ENCODE measurements around the gene MPL. TPM values are rescaled to one million over a fixed set of nuclear protein-coding genes. Genes with fewer than 3 reads are reported as not detected.

Gene MPL
- total and polyA plus RNA-seq, 2 of the 13 experiments (the other 11 are each of a cell fraction or from before 2014, with no cell fraction given): not detected

- TF ChIP-seq ZNF710 (CRISPR knock-in tag; IDR thresholded peaks at IDR 0.05; ENCODE audit: borderline replicate concordance): peak; percentile 39; the same call in 1 of the 2 replicates
- TF ChIP-seq ISL2 (CRISPR knock-in tag; IDR thresholded peaks at IDR 0.05): peak; percentile 77
- TF ChIP-seq ONECUT2 (CRISPR knock-in tag; IDR thresholded peaks at IDR 0.05): peak; percentile 95
- TF ChIP-seq ZNF766 (CRISPR knock-in tag; IDR thresholded peaks at IDR 0.05; ENCODE audit: borderline replicate concordance): no peak
- TF ChIP-seq ZNF18 (CRISPR knock-in tag; IDR thresholded peaks at IDR 0.05; ENCODE audit: insufficient replicate concordance): no peak
- TF ChIP-seq HES4 (CRISPR knock-in tag; IDR thresholded peaks at IDR 0.05; ENCODE audit: borderline replicate concordance): no peak
- TF ChIP-seq NPAS2 (CRISPR knock-in tag; IDR thresholded peaks at IDR 0.05; ENCODE audit: borderline replicate concordance): no peak
- no peak for TF ChIP-seq SMYD3 (CRISPR knock-in tag; IDR thresholded peaks at IDR 0.05)
- peak in 1 of 2 experiments; percentile 74; a peak in 1 of 4 replicates for TF ChIP-seq EP300 (IDR thresholded peaks at IDR 0.05; ENCODE audit: low read depth in 2 of 2, low read length in 2 of 2)
- no peak for TF ChIP-seq EP300 (CRISPR knock-in tag; IDR thresholded peaks at IDR 0.05; ENCODE audit: borderline replicate concordance)
- peak; percentile 32; the same call in 1 of the 2 replicates for TF ChIP-seq NFIC (IDR thresholded peaks at IDR 0.05; ENCODE audit: low read length)
Observed at GRCh38 chr1:43340559-43340958, 2.9 kb downstream of the MPL start (continued).

All from HepG2 (cell line).